GM21367 (cell line): ENCODE results near the gene PDE2A.
"Not testable (repeated sequence)": the region's sequence is repeated elsewhere in the genome, so short reads cannot be mapped to it uniquely, and the experiment has no call there.

ENCODE experiments used
- ATAC-seq: cut with Tn5 transposase; IDR thresholded peaks from one replicate; pipeline ENCODE4 v1.9.1; 2021; ENCODE audit not compliant: unreplicated experiment

PDE2A gene

DNA sequence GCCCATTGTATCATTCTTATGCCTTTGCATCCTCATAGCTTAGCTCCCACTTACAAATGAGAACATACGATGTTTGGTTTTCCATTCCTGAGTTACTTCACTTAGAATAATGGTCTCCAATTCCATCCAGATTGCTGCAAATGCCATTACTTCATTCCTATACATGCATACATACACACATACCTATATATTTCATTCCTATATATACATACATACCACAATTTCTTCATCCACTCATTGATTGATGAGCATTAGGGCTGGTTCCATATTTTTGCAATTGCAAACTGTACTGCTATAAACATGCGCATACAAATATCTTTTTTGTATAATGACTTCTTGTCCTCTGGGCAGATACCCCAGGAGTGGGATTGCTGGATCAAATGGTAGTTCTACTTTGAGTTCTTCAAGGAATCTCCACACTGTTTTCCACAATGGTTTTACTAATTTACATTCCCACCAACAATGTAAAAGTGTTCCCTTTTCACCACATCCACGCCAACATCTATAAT, 119.2 kb downstream of the PDE2A start:
- ATAC-seq = not testable (repeated sequence)

DNA sequence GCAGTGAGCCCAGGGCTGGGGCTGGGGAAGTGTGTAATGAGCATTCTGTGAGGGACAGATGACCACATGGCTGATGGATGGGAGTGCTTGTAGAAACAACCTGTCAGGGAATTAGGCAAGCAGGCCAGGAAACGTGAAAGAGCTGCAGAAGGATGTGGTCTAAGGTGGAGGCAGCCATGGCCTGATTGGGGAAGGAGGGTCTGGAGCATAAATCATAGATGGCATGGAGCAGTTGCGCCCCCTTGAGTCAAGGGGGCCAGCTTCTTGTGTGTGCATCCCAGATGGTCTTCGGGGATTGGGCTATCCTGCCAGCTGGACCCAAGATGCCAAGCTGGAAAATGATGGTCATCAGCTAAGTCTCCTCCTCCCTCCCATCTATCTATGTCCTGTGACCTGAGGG, 120.5 kb downstream of the PDE2A start:
- ATAC-seq = no peak

GRCh38 chr11:72552399-72552910, 121.8 kb downstream of the PDE2A start:
- no peak for ATAC-seq

- no peak for ATAC-seq
Observed at GRCh38 chr11:72551571-72551970, 122.7 kb downstream of the PDE2A start.

DNA sequence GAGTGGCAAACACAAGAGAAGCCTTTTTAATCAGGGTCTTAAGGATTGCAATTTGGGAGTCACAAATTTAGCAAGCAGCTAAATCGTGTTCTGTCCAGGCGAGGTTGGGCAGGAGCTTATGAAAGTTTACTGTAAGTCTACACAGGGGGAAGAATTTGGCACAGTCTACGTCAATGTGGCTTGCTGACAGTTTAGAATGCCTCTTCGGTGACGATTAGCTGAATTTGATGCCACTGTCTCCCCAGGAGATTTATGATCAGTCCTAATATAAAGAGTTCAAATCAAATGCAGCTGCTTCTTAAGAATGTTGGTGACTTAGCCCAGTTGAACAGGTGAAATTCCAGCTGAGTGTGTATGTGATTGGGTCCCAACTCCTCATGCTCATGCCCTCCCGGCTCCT, 125.8 kb downstream of the PDE2A start:
- no peak for ATAC-seq

DNA sequence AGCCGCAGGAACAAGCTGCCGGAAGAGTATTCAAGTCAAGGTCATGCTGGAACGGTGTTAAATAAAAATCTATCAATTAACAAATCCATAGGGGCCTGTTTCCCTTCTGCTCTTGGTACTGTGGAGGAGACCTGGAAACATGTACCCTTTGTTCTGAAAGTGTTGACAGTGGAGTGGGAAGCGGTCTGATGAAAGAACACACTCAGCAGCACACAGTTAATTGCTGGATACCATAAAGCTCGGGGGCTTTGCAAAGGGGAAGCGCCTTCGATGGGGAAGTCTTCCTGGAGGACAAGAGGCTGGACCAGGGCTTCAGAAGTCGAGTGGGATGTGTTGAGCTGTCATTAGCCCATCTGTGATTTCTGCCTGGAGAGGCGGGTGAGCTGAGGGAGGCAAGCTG, 127.4 kb downstream of the PDE2A start:
- no peak for ATAC-seq

DNA sequence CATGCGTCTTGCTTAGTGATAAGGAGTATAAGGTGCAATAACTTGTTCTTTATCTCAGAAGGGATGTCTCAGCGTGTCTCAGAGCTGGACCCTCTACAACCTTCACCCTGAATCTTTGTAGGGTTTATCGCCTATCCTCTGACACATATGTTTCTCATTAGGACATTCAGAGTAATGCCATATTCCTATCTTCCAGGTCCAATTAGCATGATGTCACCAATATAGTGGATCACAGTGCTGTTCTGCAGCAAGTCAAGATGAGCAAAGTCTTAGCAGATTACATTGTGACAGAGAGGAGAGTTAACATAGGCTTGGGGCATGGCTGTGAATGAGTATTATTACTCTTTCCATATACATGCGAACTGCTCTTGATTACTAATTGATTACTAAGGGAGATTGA, 129.6 kb downstream of the PDE2A start:
- no peak for ATAC-seq

- no peak for ATAC-seq
Observed at GRCh38 chr11:72543849-72544542, 130.2 kb downstream of the PDE2A start.

DNA sequence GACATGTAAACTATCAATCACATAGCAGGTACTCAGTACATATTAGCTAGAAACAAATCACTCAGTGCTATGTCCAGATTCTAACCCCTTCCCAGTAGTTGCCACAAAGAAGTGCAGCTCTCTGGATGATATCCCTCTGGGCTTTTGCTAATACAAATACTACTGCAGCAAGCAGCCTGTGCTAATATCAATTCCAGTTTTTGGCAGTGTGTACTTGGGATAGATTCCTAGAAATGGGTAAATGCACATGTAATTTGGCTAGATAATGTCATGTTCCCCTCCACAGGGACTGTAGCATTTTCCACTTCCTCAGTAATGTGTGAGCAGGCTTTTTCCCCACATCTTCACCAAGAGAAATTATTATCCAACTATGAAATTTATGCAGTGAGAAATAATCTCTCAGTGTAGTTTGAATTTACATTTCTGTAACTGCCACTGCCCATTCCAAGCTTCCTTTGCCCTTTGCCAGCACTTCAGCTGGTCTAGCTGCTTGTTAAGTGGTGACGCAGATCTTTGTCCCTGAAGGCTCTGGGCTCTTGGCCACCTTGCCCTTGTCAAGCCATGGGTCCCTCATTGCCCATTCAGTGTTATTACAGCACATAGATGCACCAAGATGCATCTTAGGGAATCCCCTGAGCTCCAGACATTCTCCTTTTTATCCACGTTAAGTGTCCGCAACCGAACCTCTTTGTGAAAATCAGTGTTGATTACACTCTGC, 132.8 kb downstream of the PDE2A start:
- ATAC-seq = no peak

- ATAC-seq = no peak
Observed at GRCh38 chr11:72537051-72537450, 137.2 kb downstream of the PDE2A start.

DNA sequence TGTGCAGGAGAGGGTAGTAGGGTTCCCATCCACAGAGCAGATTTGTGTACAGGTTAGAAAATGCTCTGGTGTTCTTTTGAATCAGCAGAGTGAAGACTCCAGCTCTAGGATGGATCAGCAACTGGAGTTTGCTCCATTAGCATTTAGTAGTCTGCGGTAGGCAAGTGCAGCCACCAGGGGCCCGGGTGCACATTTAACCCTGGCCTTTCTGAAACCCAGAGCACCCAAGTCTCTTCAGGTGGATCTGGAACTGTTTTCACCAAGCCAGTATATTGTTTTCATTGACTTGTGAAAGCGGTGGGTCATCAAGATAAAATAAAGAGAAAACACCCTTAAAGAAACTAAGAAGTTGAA, 139.1 kb downstream of the PDE2A start:
- ATAC-seq = no peak

GRCh38 chr11:72534371-72535193, 139.6 kb downstream of the PDE2A start:
- ATAC-seq = no peak

DNA sequence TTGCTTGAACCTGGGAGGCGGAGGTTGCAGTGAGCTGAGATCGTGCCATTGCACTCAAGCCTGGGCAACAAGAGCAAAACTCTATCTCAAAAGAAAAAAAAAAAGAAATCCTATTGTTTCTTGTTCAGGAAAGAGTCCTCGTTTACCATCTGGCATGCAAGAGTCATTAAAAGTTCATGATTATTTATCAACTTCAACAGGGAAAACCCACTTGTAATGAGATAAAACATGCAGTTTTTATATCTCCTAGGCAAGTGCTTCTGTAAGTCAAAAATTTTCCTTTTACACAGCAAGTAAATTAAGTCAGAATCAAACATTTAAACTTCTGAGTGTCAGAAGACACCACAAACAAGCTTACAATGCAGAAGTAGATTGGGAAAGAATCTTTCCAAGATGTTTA, 145.2 kb downstream of the PDE2A start:
- no peak for ATAC-seq

DNA sequence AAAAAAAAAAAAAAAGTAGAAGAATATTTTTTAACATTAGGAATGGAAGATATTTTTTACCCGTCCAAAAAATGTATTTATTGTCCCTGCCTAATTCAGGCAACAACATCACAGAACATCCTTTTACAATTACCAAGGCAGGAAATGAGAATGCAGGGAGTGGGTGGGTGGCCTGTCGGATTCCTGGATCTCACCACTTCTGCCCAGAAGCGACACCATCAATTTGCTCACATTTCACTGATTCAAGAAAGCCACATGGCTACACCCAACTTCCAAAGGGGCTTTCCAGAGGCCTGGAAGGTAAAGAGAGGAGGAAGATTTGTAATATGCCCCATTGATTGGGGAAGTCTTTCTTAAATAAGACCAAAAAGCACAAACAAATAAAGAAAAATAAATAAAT, 146.1 kb downstream of the PDE2A start:
- ATAC-seq = no peak
